ENCODE data around the gene ACP6. TPM values are rescaled to one million over a fixed set of nuclear protein-coding genes. Genes with fewer than 3 reads are reported as not detected.

The ACP6 gene
- 14.3 to 24.3 TPM (median 22.6 TPM) in 5 replicates for total RNA-seq (2022; extraction: Qiagen RNA extraction)

GRCh38 chr1:147670319-147671001 lies at the start of gene ACP6:
Gene ACP6 (minus strand): TSS chr1:147670524. CDS start chr1:147670048, 476 bp downstream.

Other genes with a start within 250 kb of the ACP6 start
- 4.6 to 5.9 TPM (median 5.3 TPM) in 5 replicates for gene BCL9, start 129.0 kb downstream of the ACP6 start, total RNA-seq (2022; extraction: Qiagen RNA extraction)
- gene GJA5, start 90.1 kb upstream of the ACP6 start, total RNA-seq (2022; extraction: Qiagen RNA extraction) = not detected in 5 replicates
- not detected in 5 replicates for gene GJA8, start 232.3 kb upstream of the ACP6 start, total RNA-seq (2022; extraction: Qiagen RNA extraction)